OCI-LY1 (cell line): ENCODE data around the gene LRP1-AS.

ENCODE experiments used
- H2AFZ ChIP-seq: fragments of 200-600 bp; sonication (generic), shearing (Covaris generic); 2 replicates; pipeline ENCODE4 v1.6.0; 2014; ENCODE audit warnings: antibody characterized with exemption, mild to moderate bottlenecking, low read length
- H3F3A ChIP-seq: fragments of 200-600 bp; sonication (generic), shearing (Covaris generic); 2 replicates; pipeline ENCODE4 v1.6.0; 2014; ENCODE audit warnings: mild to moderate bottlenecking, antibody characterized with exemption, low read length, moderate library complexity; ENCODE audit not compliant: insufficient read depth
- H3K27ac ChIP-seq: fragments of 200-600 bp; sonication (generic); 2 replicates; pipeline ENCODE4 v1.5.1; 2014; ENCODE audit warnings: low read length, mixed run types, mild to moderate bottlenecking, low read depth; ENCODE audit not compliant: poor library complexity, severe bottlenecking
- H3K27me3 ChIP-seq: fragments of 200-600 bp; sonication (generic); 2 replicates; pipeline ENCODE4 v1.6.0; 2014; ENCODE audit warnings: antibody characterized with exemption, mild to moderate bottlenecking, low read length, moderate library complexity; ENCODE audit not compliant: insufficient read depth
- H3K36me3 ChIP-seq: fragments of 200-600 bp; sonication (generic); 2 replicates; pipeline ENCODE4 v1.6.1; 2014; ENCODE audit warnings: mild to moderate bottlenecking, antibody characterized with exemption, low read length, moderate library complexity, mixed read lengths; ENCODE audit not compliant: insufficient read depth
- H3K4me1 ChIP-seq: fragments of 200-600 bp; sonication (generic); 2 replicates; pipeline ENCODE4 v1.5.1; 2014; ENCODE audit warnings: mild to moderate bottlenecking, low read length, moderate library complexity; ENCODE audit not compliant: insufficient read depth, severe bottlenecking
- H3K4me2 ChIP-seq: fragments of 200-600 bp; sonication (generic), shearing (Covaris generic); 2 replicates; pipeline ENCODE4 v1.6.1; 2014; ENCODE audit warnings: low read length
- H3K4me3 ChIP-seq: fragments of 200-600 bp; sonication (generic); 2 replicates; pipeline ENCODE4 v1.5.1; 2014; ENCODE audit warnings: low read length, low read depth, mild to moderate bottlenecking, mixed read lengths; ENCODE audit not compliant: poor library complexity, severe bottlenecking
- H3K79me2 ChIP-seq: fragments of 200-600 bp; shearing (Covaris generic); 2 replicates; pipeline ENCODE4 v1.6.1; 2016; ENCODE audit warnings: mixed run types, low read length, mixed read lengths; ENCODE audit not compliant: insufficient read depth
- H3K9ac ChIP-seq: fragments of 200-600 bp; sonication (generic), shearing (Covaris generic); 2 replicates; pipeline ENCODE4 v1.6.1; 2014; ENCODE audit warnings: mild to moderate bottlenecking, low read length, mixed read lengths
- H3K9me2 ChIP-seq: fragments of 200-600 bp; sonication (generic), shearing (Covaris generic); 2 replicates; pipeline ENCODE4 v1.6.1; 2014; ENCODE audit warnings: low read depth, mild to moderate bottlenecking, low read length, mixed read lengths
- H3K9me3 ChIP-seq: fragments of 200-600 bp; shearing (Covaris generic); 2 replicates; pipeline ENCODE4 v1.6.1; 2014; ENCODE audit warnings: low read length, mixed read lengths
- H4K20me1 ChIP-seq: fragments of 200-600 bp; sonication (generic), shearing (Covaris generic); 2 replicates; pipeline ENCODE4 v1.6.0; 2016; ENCODE audit warnings: mild to moderate bottlenecking, low read length; ENCODE audit not compliant: insufficient read depth
- CTCF ChIP-seq: fragments of 200-600 bp; sonication (generic), shearing (Covaris generic); IDR thresholded peaks from 2 replicates; pipeline ENCODE4 v1.5.1; 2017; ENCODE audit warnings: mild to moderate bottlenecking, antibody characterized with exemption, low read length, moderate library complexity, mixed read lengths
- EZH2 ChIP-seq: fragments of 200-600 bp; sonication (generic), shearing (Covaris generic); IDR thresholded peaks from 2 replicates; pipeline ENCODE4 v1.8.0; 2017; ENCODE audit warnings: borderline replicate concordance, mixed run types, mild to moderate bottlenecking, antibody characterized with exemption, low read length, moderate library complexity, mixed read lengths

The LRP1-AS gene

GRCh38 chr12:57151741-57152630 is 4.6 kb upstream of the LRP1-AS start:
- Histone ChIP-seq H3K27me3 (0 out of 2 replicates have a peak, but pooled peaks cover 5% of the 10 kb centered on the region), H3K27ac (no peak overlapping the region), H3K4me1 (no peaks in the 10 kb centered on the region), H3K4me3 (no peak overlapping the region), H3K4me2 (no peak overlapping the region), H3K79me2 (no peaks in the 10 kb centered on the region), H2AFZ (no peak overlapping the region), H3K9me2 (no peaks in the 10 kb centered on the region), H3F3A (no peaks in the 10 kb centered on the region), H3K9ac (no peak overlapping the region), H4K20me1 (no peaks in the 10 kb centered on the region), H3K9me3 (no peaks in the 10 kb centered on the region), H3K36me3 (no peaks in the 10 kb centered on the region)
- no peak for TF ChIP-seq EZH2
- no peak for TF ChIP-seq CTCF

GRCh38 chr12:57150400-57151000 is 3.1 kb upstream of the LRP1-AS start:
- no peak overlapping the region for H2AFZ ChIP-seq
- 0 out of 2 replicates have a peak, but pooled peaks cover 5% of the 10 kb centered on the region for H3K27me3 ChIP-seq
- no peaks in the 10 kb centered on the region for H3K9me3 ChIP-seq
- no peaks in the 10 kb centered on the region for H3F3A ChIP-seq
- H3K4me2 ChIP-seq, result no peak overlapping the region
- H3K4me3 ChIP-seq, result no peak overlapping the region
- no peaks in the 10 kb centered on the region for H3K4me1 ChIP-seq
- no peak overlapping the region for H3K27ac ChIP-seq
- no peaks in the 10 kb centered on the region for H3K36me3 ChIP-seq
- TF ChIP-seq CTCF (no peak), EZH2 (no peak)
- H3K9ac ChIP-seq, result no peak overlapping the region
- H4K20me1 ChIP-seq, result no peaks in the 10 kb centered on the region
- H3K79me2 ChIP-seq, result no peaks in the 10 kb centered on the region
- H3K9me2 ChIP-seq, result no peaks in the 10 kb centered on the region

- Histone ChIP-seq H3K36me3 (no peaks in the 10 kb centered on the region), H3K9ac (no peak overlapping the region), H4K20me1 (no peaks in the 10 kb centered on the region), H3F3A (no peaks in the 10 kb centered on the region), H3K9me3 (no peaks in the 10 kb centered on the region), H3K27ac (no peak overlapping the region), H3K9me2 (no peaks in the 10 kb centered on the region), H2AFZ (no peak overlapping the region), H3K4me2 (no peak overlapping the region), H3K4me1 (no peaks in the 10 kb centered on the region), H3K79me2 (no peaks in the 10 kb centered on the region), H3K4me3 (no peak overlapping the region), H3K27me3 (no peaks in the 10 kb centered on the region)
- no peak for TF ChIP-seq CTCF
These were observed 2.0 kb upstream of the LRP1-AS start for GRCh38 chr12:57149245-57149900.
